GM19455 (cell line): ENCODE results near the gene UBE3B.
"Not testable (repeated sequence)": the region's sequence is repeated elsewhere in the genome, so short reads cannot be mapped to it uniquely, and the experiment has no call there.

Experiments
- ATAC-seq: cut with Tn5 transposase; IDR thresholded peaks from one replicate; pipeline ENCODE4 v1.9.1; 2021; ENCODE audit not compliant: unreplicated experiment

The UBE3B gene

GRCh38 chr12:109477185-109477962 is at the start of gene UBE3B, which contains the start of gene KCTD10:
Gene UBE3B (plus strand): TSS chr12:109477634. CDS start chr12:109483552, 5,918 bp downstream.
Gene KCTD10 (minus strand): TSS chr12:109477300. CDS start chr12:109477262, 38 bp downstream.
- peak; percentile 95 for ATAC-seq

GRCh38 chr12:109428037-109428629 is 49.3 kb upstream of the UBE3B start:
- peak; percentile 63 for ATAC-seq

- ATAC-seq, result not testable (repeated sequence)
These were observed 48.6 kb upstream of the UBE3B start for GRCh38 chr12:109428804-109429203.

- no peak for ATAC-seq
These were observed 47.2 kb upstream of the UBE3B start for GRCh38 chr12:109430244-109430643.

GRCh38 chr12:109432431-109432830 is 45.0 kb upstream of the UBE3B start:
- no peak for ATAC-seq

GRCh38 chr12:109432842-109433304 is 44.6 kb upstream of the UBE3B start:
- ATAC-seq, result no peak

- no peak for ATAC-seq
These were observed 43.8 kb upstream of the UBE3B start for GRCh38 chr12:109433618-109434017.

- no peak for ATAC-seq
These were observed 42.9 kb upstream of the UBE3B start for GRCh38 chr12:109434582-109434981.

- ATAC-seq, result no peak
These were observed 41.8 kb upstream of the UBE3B start for GRCh38 chr12:109435428-109436187.

GRCh38 chr12:109436188-109436560 is 41.3 kb upstream of the UBE3B start:
- no peak for ATAC-seq

- no peak for ATAC-seq
These were observed 38.3 kb upstream of the UBE3B start for GRCh38 chr12:109439181-109439580.

GRCh38 chr12:109439951-109440350 is 37.5 kb upstream of the UBE3B start:
- not testable (repeated sequence) for ATAC-seq

- ATAC-seq, result no peak
These were observed 36.5 kb upstream of the UBE3B start for GRCh38 chr12:109440851-109441490.

GRCh38 chr12:109443794-109444193 is 33.6 kb upstream of the UBE3B start:
- ATAC-seq, result no peak

- ATAC-seq, result no peak
These were observed 33.2 kb upstream of the UBE3B start for GRCh38 chr12:109444259-109444658.

- no peak for ATAC-seq
These were observed 32.2 kb upstream of the UBE3B start for GRCh38 chr12:109445191-109445609.

- ATAC-seq, result no peak
These were observed 30.6 kb upstream of the UBE3B start for GRCh38 chr12:109446869-109447268.

GRCh38 chr12:109447482-109447881 is 30.0 kb upstream of the UBE3B start:
- no peak for ATAC-seq

GRCh38 chr12:109448272-109448671 is 29.2 kb upstream of the UBE3B start:
- ATAC-seq, result no peak

GRCh38 chr12:109448707-109449390 is 28.6 kb upstream of the UBE3B start:
- ATAC-seq, result no peak
